Measurements from ENCODE around the gene TIMP3.
A peak's percentile ranks its signal among the peaks of the same experiment; 100 is the strongest.

Gene TIMP3

GRCh38 chr22:32809786-32810554 is 8.5 kb downstream of the TIMP3 start:
- no peak for DNase-seq (ENCODE audit: low read depth)
- no peak for TF ChIP-seq CTCF (conservative IDR thresholded peaks at IDR 0.05; ENCODE audit: low read length)
- H3K4me3 ChIP-seq (ENCODE audit: low read length), result no peak overlapping the region

GRCh38 chr22:32810555-32811133 is 9.1 kb downstream of the TIMP3 start:
- no peak overlapping the region for H3K4me3 ChIP-seq (ENCODE audit: low read length)
- TF ChIP-seq CTCF (conservative IDR thresholded peaks at IDR 0.05; ENCODE audit: low read length), result no peak
- no peak for DNase-seq (ENCODE audit: low read depth)

- no peak for TF ChIP-seq CTCF (conservative IDR thresholded peaks at IDR 0.05; ENCODE audit: low read length)
- DNase-seq (ENCODE audit: low read depth), result no peak
- no peak overlapping the region for H3K4me3 ChIP-seq (ENCODE audit: low read length)
Measured at GRCh38 chr22:32811788-32812545, 10.5 kb downstream of the TIMP3 start.

GRCh38 chr22:32814285-32814860 is 12.9 kb downstream of the TIMP3 start:
- H3K4me3 ChIP-seq (ENCODE audit: low read length), result peak overlapping the region; percentile 7; the same call in 1 of the 2 replicates
- peak; percentile 77 for DNase-seq (ENCODE audit: low read depth)
- TF ChIP-seq CTCF (conservative IDR thresholded peaks at IDR 0.05; ENCODE audit: low read length), result no peak

- H3K4me3 ChIP-seq (ENCODE audit: low read length), result no peak overlapping the region
- no peak for DNase-seq (ENCODE audit: low read depth)
- no peak for TF ChIP-seq CTCF (conservative IDR thresholded peaks at IDR 0.05; ENCODE audit: low read length)
Measured at GRCh38 chr22:32815059-32815458, 13.6 kb downstream of the TIMP3 start.

- no peak for DNase-seq (ENCODE audit: low read depth)
- TF ChIP-seq CTCF (conservative IDR thresholded peaks at IDR 0.05; ENCODE audit: low read length), result no peak
- no peak overlapping the region for H3K4me3 ChIP-seq (ENCODE audit: low read length)
Measured at GRCh38 chr22:32815943-32816342, 14.4 kb downstream of the TIMP3 start.
